Keratinocyte (primary cell): ENCODE data around the gene MS4A2.

Experiments
- CTCF ChIP-seq, 3 experiments: IDR thresholded peaks in 1 of 3; conservative IDR thresholded peaks in 1 of 3; optimal IDR thresholded peaks in 1 of 3; 2 replicates in 2 of 3; 3 replicates in 1 of 3; pipeline versions ENCODE3 to v1.5.1; 2011; ENCODE audit warnings: low read length in 3 of 3, mild to moderate bottlenecking in 3 of 3, moderate library complexity in 2 of 3, control low read depth in 1 of 3, inconsistent platforms in 1 of 3; ENCODE audit not compliant: insufficient read depth in 2 of 3; ENCODE audit errors: extremely low read depth in 1 of 3
- EZH2 ChIP-seq: IDR thresholded peaks from one replicate; pipeline ENCODE4 v1.6.1; 2012; ENCODE audit warnings: inconsistent platforms, mild to moderate bottlenecking, low read length, moderate library complexity

- TF ChIP-seq EZH2 (no peak), CTCF (optimal IDR thresholded peaks at IDR 0.05 in 1 of 3, IDR thresholded peaks at IDR 0.05 in 1 of 3, conservative IDR thresholded peaks at IDR 0.05 in 1 of 3; ENCODE audit: extremely low read depth in 1 of 3, insufficient read depth in 2 of 3, low read length in 3 of 3) (no peak)
These were observed 10.0 kb downstream of the MS4A2 start for GRCh38 chr11:60098508-60098907.
